ENCODE data around the gene CPT1B. TPM values are rescaled to one million over a fixed set of nuclear protein-coding genes. Genes with fewer than 3 reads are reported as not detected.

Gene CPT1B
- total RNA-seq, 2 experiments from 2014 or later: 101 to 138 TPM

DNA sequence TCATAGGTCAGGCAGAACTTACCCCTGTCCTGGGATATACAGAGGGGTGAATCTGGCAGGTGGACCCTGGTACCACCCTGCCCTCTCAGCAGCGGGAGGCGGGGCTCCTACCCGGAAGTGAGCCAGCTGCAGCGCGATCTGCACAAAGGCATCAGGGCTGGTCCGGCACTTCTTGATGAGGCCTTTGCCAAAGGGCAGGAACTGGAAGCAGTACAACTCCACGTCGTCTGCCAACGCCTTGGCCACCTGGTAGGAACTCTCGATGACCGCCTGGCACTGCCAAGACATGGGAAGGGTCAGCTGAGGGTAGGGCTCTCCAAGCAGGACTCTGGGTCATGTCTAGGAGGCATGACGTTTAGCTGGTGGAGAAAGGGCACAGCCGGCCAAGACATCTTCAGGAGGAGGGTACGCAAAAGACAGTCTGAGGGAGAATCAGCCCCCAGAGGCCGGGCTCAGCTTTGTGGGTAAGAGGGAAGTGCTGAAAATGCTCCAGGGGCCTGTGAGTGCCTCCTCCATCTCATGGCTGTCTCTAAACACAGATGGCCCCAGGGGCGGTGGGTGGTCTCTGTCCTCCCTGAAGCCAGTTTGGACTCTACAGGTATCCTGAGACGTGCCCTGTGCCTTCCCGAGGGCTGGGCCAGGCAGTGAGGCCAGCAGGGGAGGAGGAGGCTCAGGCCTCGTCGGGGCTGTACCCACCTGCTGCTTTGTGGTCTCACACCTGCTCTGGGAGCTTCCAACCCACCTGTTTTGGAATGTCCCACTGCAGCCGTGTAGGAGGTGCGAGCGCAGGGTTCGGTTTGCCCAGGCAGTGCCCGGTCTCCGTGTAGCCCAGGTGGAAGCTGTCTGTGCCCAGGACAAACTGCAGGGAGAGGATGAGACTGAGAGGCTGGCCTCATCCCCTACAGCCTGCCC, 6.7 kb downstream of the CPT1B start:
- Histone ChIP-seq H4K20me1 (ENCODE audit: insufficient read depth, low read length) (no peaks in the 10 kb centered on the region), H3K9me2 (ENCODE audit: insufficient read depth, low read length) (no peaks in the 10 kb centered on the region), H3K4me1 (ENCODE audit: insufficient read depth, low read length, poor library complexity, severe bottlenecking) (peaks cover 26% of the 10 kb centered on the region), H3K4me2 (ENCODE audit: low read length) (no peak overlapping the region; the same call in 1 of the 2 replicates), H3K9me3 (ENCODE audit: low read length) (no peaks in the 10 kb centered on the region), H3K4me3 (ENCODE audit: low read depth, low read length, poor library complexity, severe bottlenecking) (no peak overlapping the region), H2AFZ (ENCODE audit: low read length) (no peak overlapping the region), H3K27ac (ENCODE audit: low read depth, low read length, poor library complexity, severe bottlenecking) (no peak overlapping the region), H3K79me2 (ENCODE audit: insufficient read depth, low read depth, low read length) (no peaks in the 10 kb centered on the region), H3K36me3 (ENCODE audit: insufficient read depth, low read length) (peaks cover 87% of the 10 kb centered on the region)
- ChIA-PET POLR2A (no interaction called here), CTCF (ENCODE audit: unreplicated experiment) (no interaction called here)
- DNase-seq (ENCODE audit: low spot score): no peak
- TF ChIP-seq EZH2phosphoT487 (IDR thresholded peaks at IDR 0.05; ENCODE audit: borderline replicate concordance, low read depth, low read length): no peak
- TF ChIP-seq CTCF (conservative IDR thresholded peaks at IDR 0.05; ENCODE audit: low read length): no peak
- intact Hi-C loops (cut with micrococcal nuclease; ENCODE audit: unreplicated experiment): no loop called here
- no TSS peak for BruUV-seq (replicated peaks)

DNA sequence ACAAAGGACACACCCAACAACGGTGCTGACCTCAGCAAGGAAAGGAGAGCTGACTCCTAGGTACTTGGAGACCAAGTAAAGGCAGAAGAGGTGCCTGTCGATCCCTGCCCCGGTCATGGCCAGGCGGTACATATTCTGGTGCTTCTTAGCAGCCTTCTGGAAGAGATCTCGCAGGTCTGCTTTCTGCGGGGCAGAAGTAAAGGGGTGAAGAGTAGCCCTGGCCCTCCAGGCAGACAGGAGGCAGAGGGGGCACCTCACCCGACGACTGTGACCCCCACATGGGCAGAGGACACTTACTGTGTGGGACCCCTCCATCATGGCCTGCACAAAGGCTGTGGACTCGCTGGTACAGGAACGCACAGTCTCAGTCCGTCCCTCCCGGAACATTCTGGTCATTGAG, 7.4 kb downstream of the CPT1B start:
- POLR2A ChIA-PET: no interaction called here
- Histone ChIP-seq H3K27ac (ENCODE audit: low read depth, low read length, poor library complexity, severe bottlenecking) (no peak overlapping the region), H3K4me2 (ENCODE audit: low read length) (peak overlapping the region; percentile 47), H3K9me2 (ENCODE audit: insufficient read depth, low read length) (no peaks in the 10 kb centered on the region), H4K20me1 (ENCODE audit: insufficient read depth, low read length) (no peaks in the 10 kb centered on the region), H3K4me1 (ENCODE audit: insufficient read depth, low read length, poor library complexity, severe bottlenecking) (peaks cover 26% of the 10 kb centered on the region), H2AFZ (ENCODE audit: low read length) (no peak overlapping the region), H3K36me3 (ENCODE audit: insufficient read depth, low read length) (peaks cover 81% of the 10 kb centered on the region), H3K79me2 (ENCODE audit: insufficient read depth, low read depth, low read length) (no peaks in the 10 kb centered on the region), H3K9me3 (ENCODE audit: low read length) (no peaks in the 10 kb centered on the region), H3K4me3 (ENCODE audit: low read depth, low read length, poor library complexity, severe bottlenecking) (no peak overlapping the region)
- TF ChIP-seq CTCF (conservative IDR thresholded peaks at IDR 0.05; ENCODE audit: low read length): no peak
- no peak for TF ChIP-seq EZH2phosphoT487 (IDR thresholded peaks at IDR 0.05; ENCODE audit: borderline replicate concordance, low read depth, low read length)
- no peak for DNase-seq (ENCODE audit: low spot score)
- intact Hi-C loops (cut with micrococcal nuclease; ENCODE audit: unreplicated experiment): no loop called here
- CTCF ChIA-PET (ENCODE audit: unreplicated experiment): no interaction called here
- BruUV-seq (replicated peaks): no TSS peak

Data from OCI-LY7 (cell line).